Posterior vena cava (tissue), 2 donors: ENCODE results near the gene MATN3. TPM values are rescaled to one million over a fixed set of nuclear protein-coding genes. Genes with fewer than 3 reads are reported as not detected.

ENCODE experiments used
- DNase-seq: peaks from one replicate; pipeline ENCODE4 v3.0.0-alpha.2; 2020; ENCODE audit warnings: low spot score
- intact Hi-C, 2 donors: fragments of 100-400 bp; cut with DNase I; formaldehyde crosslinking; loops; one replicate each; pipeline versions ENCODE4 v1.14.1 to v1.14.2; 2022 to 2023
- total RNA-seq, 2 donors: library from RNA; stranded (reverse); fragmentation: NEBNext Ultra II Directional; extraction: Animal tissue kit (Norgen Biotek cat#: 25700); gene quantifications; one replicate each; pipeline ENCODE4 v1.2.1, GENCODE V29; 2021
- donor health status: DM: yes; HTN: yes; CAD: no.
- donor health status: DM: yes; HTN: yes; CAD: no.

The MATN3 gene
- total RNA-seq, 2 donors from 2014 or later, result 1.2 to 2.3 TPM

DNA sequence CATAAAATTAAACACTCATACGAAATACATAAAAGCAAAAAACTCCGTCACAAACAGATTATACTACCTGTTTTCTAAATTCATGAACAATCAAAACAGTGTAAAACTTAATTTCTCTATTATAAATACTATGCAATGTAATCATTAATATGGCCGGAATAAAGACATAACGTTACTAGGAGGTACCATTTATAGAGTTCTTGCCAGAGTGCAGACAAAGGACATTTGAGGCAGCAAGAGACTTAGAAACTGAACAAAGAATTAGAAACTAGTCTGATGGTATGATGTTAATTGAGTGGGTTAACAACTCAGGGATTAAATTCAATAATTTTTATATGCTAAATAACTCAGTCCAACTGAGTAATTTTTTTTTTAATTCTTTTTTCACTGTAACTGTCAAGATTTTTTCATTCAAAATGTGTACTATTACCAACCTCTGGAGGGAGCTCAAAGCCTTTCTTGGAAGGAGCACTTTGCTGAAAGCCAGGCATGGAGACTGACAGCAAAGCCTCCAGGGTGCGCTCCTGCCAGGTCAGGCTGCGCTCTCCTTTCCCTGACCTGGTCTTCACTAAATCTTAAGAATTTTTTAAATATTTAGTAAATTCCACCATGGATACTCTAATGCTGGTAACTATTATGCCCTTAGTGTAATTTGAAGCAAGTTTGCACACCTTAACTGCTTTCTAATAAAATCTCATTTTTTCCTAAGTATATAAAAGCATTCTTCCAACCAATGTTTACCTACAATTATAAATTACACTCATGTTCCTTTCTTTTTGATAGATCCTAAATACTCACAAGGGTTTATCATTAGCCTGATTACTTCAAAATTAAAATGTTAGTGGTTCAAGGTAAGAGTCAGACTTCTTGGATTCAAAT lies 56.7 kb downstream of the MATN3 start:
- intact Hi-C loops, result no loop called here
- no peak for DNase-seq

DNA sequence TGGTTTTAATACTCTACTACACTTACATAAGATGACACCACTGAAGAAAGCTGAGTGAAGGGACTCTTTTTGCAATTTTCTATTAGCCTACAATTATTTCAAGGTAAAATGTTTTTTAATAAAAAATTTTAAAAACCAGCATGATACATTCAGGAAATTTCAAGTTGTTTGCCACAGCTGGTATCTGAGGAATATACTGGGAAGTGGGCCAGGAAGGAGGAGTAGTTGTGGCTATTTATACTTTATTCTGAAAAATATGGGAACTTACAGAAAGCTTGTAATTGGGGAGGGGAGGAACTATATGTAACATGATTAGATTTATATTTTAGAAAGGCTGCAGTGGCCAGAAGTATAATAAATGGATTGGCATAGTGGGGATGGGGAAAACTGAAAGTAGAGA lies 63.4 kb downstream of the MATN3 start:
- intact Hi-C loops, result no loop called here
- DNase-seq, result no peak

DNA sequence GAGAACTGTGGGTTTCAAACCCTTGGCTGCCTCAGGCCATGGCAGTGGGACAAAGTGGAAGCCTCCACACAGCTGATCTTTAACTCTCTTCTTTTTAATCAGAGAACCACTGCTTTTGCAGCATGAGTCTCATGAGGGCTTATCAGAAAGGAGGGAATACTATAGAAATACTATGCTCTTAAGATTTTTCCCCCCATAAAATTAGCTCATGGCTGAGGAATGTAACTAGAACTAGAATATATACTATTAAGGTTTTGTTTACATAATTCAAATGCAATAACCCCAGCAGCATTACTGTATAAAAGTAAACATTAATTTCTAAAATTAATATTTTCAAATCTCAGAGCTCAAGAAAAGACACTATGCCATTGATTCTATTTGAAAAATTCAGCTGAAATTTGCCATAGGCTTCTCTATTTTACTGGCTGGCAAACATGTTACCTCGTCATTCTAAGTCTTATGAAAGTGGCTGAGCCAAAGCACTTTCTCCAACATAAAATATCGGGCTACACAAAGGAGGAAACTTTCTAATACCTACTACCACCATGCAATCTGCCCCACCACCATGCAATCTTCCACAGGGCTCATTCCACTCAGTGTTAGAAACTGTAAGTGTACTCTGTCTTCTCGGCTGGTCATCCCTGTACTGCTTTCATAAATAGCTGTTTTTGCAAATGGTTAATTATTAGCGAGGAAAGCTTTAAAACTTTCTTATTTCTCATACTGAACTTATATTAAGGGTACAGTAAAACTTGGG lies 65.1 kb downstream of the MATN3 start:
- no peak for DNase-seq
- intact Hi-C loops, result no loop called here

DNA sequence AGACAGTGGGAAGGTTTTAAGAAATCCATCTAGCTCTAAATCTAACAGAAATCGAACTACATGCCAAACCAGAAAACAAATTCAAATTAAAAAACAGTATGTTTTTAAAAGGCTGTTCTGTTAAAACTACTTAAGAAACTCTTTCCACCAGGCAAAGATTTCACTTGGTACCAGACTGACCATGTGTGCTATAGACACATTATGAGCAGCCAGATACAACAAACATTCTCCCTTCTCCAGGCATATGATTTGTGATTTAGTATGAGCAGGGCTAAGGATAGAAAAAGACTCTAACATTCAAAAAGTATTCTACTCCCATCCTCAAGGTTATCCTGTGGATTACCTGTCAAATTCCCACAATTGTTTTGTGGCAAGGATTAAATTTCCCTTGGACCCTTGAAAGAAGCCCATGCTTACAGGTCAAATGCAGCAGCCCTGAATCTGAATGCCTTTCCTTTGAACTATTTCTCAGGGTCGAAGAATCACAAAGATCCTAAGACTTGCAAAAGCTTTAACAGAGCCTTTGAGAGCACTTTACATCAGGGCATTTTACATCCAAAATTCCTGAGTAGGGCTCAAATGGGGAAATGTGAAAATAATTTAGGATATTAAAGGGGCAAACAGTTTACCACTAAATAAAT lies 68.1 kb downstream of the MATN3 start:
- DNase-seq, result no peak
- intact Hi-C loops, result no loop called here

DNA sequence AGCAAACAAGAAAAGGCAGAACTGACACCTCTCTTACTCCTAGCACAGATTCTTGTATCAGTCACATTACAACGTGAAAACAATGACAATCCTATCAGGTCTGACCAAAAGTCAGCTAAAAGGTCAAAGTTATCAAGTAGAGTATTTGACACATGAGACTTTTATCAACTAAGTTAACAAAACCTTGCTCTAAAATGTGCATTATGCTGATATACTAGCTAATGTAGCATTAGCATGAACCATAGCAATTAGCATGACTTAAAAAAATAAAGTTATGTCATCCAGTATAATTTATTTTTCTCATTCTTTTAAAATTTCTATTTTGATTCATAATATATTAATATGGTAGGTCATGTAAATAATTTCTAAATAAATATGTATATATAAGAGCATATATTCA lies 69.3 kb downstream of the MATN3 start:
- no peak for DNase-seq
- intact Hi-C loops, result no loop called here

DNA sequence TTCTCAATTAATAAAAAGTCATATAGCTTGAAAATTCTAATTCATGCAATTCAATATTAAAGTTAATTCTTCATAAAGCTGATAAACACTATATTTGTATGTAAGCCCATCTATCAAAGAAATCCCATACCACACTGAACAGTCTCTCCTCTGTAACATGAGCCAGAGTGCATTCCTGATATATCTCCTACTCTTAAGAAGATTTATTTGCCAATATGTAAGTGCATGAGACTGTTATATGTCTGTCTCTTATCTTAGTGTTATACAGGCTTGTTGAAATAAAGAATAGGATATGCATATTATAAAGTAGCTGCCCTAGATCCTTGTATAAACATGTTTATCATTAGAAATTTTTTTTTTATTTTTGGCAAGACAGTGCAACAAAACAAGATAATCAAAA lies 70.3 kb downstream of the MATN3 start:
- DNase-seq, result no peak
- intact Hi-C loops, result no loop called here

Other genes starting within 250 kb of the MATN3 start
- gene TTC32, start 110.7 kb downstream of the MATN3 start, total RNA-seq, result 1 to 10 TPM; 7.4 to 9.4 TPM
- 10 to 100 TPM in 1 of 2 donors, 1 to 10 TPM in 1; 9.6 to 10.7 TPM for gene WDR35, start 22.6 kb downstream of the MATN3 start, total RNA-seq
- 100 to 1,000 TPM; 199 to 230 TPM for gene LAPTM4A, start 39.0 kb upstream of the MATN3 start, total RNA-seq
- 1 to 10 TPM; 1.2 to 3.0 TPM for gene SDC1, start 212.5 kb upstream of the MATN3 start, total RNA-seq